Panc1 (cell line): ENCODE measurements around the gene AGAP1.

Experiments used
- POLR2AphosphoS5 ChIP-seq: IDR thresholded peaks from 2 replicates; pipeline ENCODE4 v1.6.1; 2012; ENCODE audit warnings: mild to moderate bottlenecking, low read depth, low read length, moderate library complexity
- TCF7L2 ChIP-seq: IDR thresholded peaks from 2 replicates; pipeline ENCODE4 v1.6.1; 2011; ENCODE audit warnings: mild to moderate bottlenecking, low read depth, low read length, inconsistent platforms
- TF ChIP-seq, protein P1 (sequence below): fragments of 450-650 bp; IDR thresholded peaks from 2 replicates; pipeline ENCODE4 v1.5.1; 2017; ENCODE audit warnings: mild to moderate bottlenecking
- TF ChIP-seq, protein P2 (sequence below), 2 experiments: IDR thresholded peaks; 2 replicates each; pipeline ENCODE4 v1.6.1; 2011 to 2012; ENCODE audit warnings: low read depth in 2 of 2, control low read depth in 1 of 2, low read length in 1 of 2, mild to moderate bottlenecking in 1 of 2, moderate library complexity in 1 of 2; ENCODE audit not compliant: insufficient read depth in 1 of 2

DNA sequence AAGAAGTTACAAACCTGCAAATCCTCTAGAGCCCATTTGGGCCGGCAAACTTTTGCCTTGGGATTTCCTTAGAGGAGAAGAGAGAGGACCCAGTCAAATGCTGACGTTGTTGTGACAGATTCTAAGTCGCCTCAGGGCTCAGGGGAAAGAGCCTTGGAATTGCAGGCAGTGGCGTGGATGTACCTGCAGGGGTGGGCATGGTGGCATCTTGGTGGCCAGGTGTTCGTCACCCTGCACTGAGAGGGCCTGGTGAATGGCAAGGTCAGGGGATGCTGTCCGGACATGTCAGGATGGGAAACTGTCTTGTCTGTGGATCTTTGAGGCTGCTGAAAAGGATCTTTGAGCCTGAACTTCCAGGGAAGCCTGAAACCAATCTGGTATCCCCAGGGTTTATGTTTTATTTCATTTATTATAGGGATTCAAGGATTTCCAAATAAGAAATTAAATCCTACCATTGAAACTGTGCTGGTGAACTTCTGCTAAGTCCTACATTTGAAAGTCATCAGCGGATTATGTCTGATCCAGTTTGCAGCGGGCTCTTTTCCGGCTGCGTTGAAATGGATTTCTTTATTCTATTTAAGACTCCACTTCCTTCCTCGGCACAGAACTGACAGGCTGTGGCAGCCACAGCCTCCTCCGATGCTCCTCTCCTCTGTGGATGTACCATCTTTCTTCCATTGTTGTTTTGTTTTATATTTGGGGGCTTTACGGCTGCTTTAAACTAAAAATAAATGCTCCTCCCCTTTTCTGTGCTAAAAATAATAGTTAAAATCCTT lies 207.6 kb downstream of the AGAP1 start:
- TF ChIP-seq, protein P1, sequence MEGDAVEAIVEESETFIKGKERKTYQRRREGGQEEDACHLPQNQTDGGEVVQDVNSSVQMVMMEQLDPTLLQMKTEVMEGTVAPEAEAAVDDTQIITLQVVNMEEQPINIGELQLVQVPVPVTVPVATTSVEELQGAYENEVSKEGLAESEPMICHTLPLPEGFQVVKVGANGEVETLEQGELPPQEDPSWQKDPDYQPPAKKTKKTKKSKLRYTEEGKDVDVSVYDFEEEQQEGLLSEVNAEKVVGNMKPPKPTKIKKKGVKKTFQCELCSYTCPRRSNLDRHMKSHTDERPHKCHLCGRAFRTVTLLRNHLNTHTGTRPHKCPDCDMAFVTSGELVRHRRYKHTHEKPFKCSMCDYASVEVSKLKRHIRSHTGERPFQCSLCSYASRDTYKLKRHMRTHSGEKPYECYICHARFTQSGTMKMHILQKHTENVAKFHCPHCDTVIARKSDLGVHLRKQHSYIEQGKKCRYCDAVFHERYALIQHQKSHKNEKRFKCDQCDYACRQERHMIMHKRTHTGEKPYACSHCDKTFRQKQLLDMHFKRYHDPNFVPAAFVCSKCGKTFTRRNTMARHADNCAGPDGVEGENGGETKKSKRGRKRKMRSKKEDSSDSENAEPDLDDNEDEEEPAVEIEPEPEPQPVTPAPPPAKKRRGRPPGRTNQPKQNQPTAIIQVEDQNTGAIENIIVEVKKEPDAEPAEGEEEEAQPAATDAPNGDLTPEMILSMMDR = no peak
- TF ChIP-seq, protein P2, sequence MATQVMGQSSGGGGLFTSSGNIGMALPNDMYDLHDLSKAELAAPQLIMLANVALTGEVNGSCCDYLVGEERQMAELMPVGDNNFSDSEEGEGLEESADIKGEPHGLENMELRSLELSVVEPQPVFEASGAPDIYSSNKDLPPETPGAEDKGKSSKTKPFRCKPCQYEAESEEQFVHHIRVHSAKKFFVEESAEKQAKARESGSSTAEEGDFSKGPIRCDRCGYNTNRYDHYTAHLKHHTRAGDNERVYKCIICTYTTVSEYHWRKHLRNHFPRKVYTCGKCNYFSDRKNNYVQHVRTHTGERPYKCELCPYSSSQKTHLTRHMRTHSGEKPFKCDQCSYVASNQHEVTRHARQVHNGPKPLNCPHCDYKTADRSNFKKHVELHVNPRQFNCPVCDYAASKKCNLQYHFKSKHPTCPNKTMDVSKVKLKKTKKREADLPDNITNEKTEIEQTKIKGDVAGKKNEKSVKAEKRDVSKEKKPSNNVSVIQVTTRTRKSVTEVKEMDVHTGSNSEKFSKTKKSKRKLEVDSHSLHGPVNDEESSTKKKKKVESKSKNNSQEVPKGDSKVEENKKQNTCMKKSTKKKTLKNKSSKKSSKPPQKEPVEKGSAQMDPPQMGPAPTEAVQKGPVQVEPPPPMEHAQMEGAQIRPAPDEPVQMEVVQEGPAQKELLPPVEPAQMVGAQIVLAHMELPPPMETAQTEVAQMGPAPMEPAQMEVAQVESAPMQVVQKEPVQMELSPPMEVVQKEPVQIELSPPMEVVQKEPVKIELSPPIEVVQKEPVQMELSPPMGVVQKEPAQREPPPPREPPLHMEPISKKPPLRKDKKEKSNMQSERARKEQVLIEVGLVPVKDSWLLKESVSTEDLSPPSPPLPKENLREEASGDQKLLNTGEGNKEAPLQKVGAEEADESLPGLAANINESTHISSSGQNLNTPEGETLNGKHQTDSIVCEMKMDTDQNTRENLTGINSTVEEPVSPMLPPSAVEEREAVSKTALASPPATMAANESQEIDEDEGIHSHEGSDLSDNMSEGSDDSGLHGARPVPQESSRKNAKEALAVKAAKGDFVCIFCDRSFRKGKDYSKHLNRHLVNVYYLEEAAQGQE (IDR thresholded peaks at IDR 0.05; ENCODE audit: insufficient read depth in 1 of 2, low read depth in 2 of 2, low read length in 1 of 2) = no peak
- TF ChIP-seq POLR2AphosphoS5 = no peak
- TF ChIP-seq TCF7L2 = no peak
